Caco-2 (cell line): ENCODE measurements around the gene FOXN3. TPM values are rescaled to one million over a fixed set of nuclear protein-coding genes. Genes with fewer than 3 reads are reported as not detected.

Source experiments
- BruUV-seq: library from RNA; stranded (reverse); fragments of 400-500 nt; replicated peaks from 2 replicates; lab custom pipeline; 2021; lab: Mats Ljungman, UMichigan
- CTCF ChIA-PET: fragments of 300-600 bp; sonication (Branson Sonifier 250); formaldehyde crosslinking; loops from one replicate; lab custom pipeline; 2022; ENCODE audit warnings: antibody characterized with exemption; lab: Charles Lee
- POLR2A ChIA-PET: fragments of 300-600 bp; sonication (Branson Sonifier 250); formaldehyde crosslinking; loops from one replicate; lab custom pipeline; 2022; ENCODE audit warnings: antibody characterized with exemption; lab: Charles Lee
- DNase-seq, 2 experiments: peaks; one replicate each; pipeline versions ENCODE4 v3.0.0 to v3.0.0-alpha.2; 2020 to 2022
- H3K27me3 ChIP-seq: replicated peaks from 2 replicates; pipeline ENCODE4 v1.6.0; 2011; ENCODE audit warnings: low read length; ENCODE audit not compliant: control insufficient read depth, insufficient read depth
- H3K36me3 ChIP-seq: 2 replicates; pipeline ENCODE4 v1.5.1; 2011; ENCODE audit warnings: low read length; ENCODE audit not compliant: control insufficient read depth, insufficient read depth
- H3K4me1 ChIP-seq: fragments of 250-450 bp; sonication (Bioruptor Pico); 2 replicates; pipeline ENCODE4 v1.5.1; 2020; ENCODE audit warnings: mild to moderate bottlenecking
- H3K4me3 ChIP-seq: 2 replicates; pipeline ENCODE4 v1.5.1; 2011; ENCODE audit warnings: low read depth, mild to moderate bottlenecking, control low read depth, low read length
- H3K9me3 ChIP-seq: fragments of 250-450 bp; sonication (Bioruptor Pico); 2 replicates; pipeline ENCODE4 v1.5.1; 2020; ENCODE audit warnings: mild to moderate bottlenecking, moderate library complexity
- H3K27ac Mint-ChIP-seq: one replicate; pipeline ENCODE4 v1.8.0; 2022; ENCODE audit warnings: mixed read lengths; ENCODE audit not compliant: unreplicated experiment
- H3K27me3 Mint-ChIP-seq: one replicate; pipeline ENCODE4 v1.8.0; 2022; ENCODE audit warnings: mixed read lengths; ENCODE audit not compliant: insufficient read depth, unreplicated experiment
- H3K36me3 Mint-ChIP-seq: one replicate; pipeline ENCODE4 v1.8.0; 2022; ENCODE audit warnings: mild to moderate bottlenecking, mixed read lengths; ENCODE audit not compliant: insufficient read depth, unreplicated experiment
- H3K4me1 Mint-ChIP-seq: one replicate; pipeline ENCODE4 v1.8.0; 2022; ENCODE audit warnings: low read depth, mixed read lengths; ENCODE audit not compliant: unreplicated experiment
- H3K4me3 Mint-ChIP-seq: one replicate; pipeline ENCODE4 v1.8.0; 2022; ENCODE audit warnings: mild to moderate bottlenecking, moderate library complexity, mixed read lengths; ENCODE audit not compliant: unreplicated experiment
- H3K9me3 Mint-ChIP-seq: one replicate; pipeline ENCODE4 v1.8.0; 2022; ENCODE audit warnings: mixed read lengths; ENCODE audit not compliant: unreplicated experiment
- intact Hi-C: fragments of 100-400 bp; cut with micrococcal nuclease; formaldehyde crosslinking; loops from one replicate; pipeline ENCODE4 v1.10.0; 2022; ENCODE audit not compliant: unreplicated experiment
- total RNA-seq: library from RNA; stranded (reverse); gene quantifications from 2 replicates; pipeline ENCODE4 v1.2.3, GENCODE V29; 2022
- TF ChIP-seq, protein P1 (sequence below), 2 experiments: fragments of 200-600 bp in 1 of 2; IDR thresholded peaks; 1 replicate in 1 of 2; 2 replicates in 1 of 2; pipeline versions ENCODE4 v1.5.1 to v1.8.0; 2011 to 2022; ENCODE audit warnings: antibody characterized with exemption in 1 of 2, control low read depth in 1 of 2, inconsistent platforms in 1 of 2, low read depth in 1 of 2, low read length in 1 of 2, mild to moderate bottlenecking in 1 of 2, moderate library complexity in 1 of 2; ENCODE audit not compliant: insufficient read depth in 1 of 2, severe bottlenecking in 1 of 2, unreplicated experiment in 1 of 2

The FOXN3 gene
- total RNA-seq, 1 experiment from 2014 or later: 20.6 TPM

DNA sequence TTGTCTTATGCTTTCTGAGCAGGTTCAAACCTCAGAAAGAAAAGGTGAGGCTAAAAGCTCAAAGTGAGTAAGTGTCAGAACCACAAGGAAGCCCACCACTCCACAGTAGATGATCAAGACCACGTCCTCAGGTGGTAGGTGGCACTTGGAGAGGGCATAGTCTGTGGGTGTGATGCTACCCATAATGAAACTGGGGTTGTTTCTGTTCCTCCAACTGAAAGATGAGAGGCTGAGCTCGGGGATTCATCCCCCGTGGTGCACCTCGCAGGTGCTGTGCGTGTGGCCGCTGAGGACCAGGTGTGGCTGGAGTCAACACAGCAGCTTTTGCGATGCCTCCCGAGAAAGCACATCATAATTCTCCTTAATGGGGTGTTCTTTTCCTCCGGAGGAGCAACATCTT is 306.9 kb downstream of the FOXN3 start:
- Histone ChIP-seq H3K9me3 (no peaks in the 10 kb centered on the region), H3K36me3 (no peaks in the 10 kb centered on the region), H3K4me3 (no peak overlapping the region), H3K27me3 (no peaks in the 10 kb centered on the region), H3K4me1 (no peaks in the 10 kb centered on the region)
- BruUV-seq: no TSS peak
- Mint-ChIP-seq H3K27ac (no peak overlapping the region), H3K36me3 (no peaks in the 10 kb centered on the region), H3K4me3 (no peak overlapping the region), H3K9me3 (no peaks in the 10 kb centered on the region), H3K27me3 (no peaks in the 10 kb centered on the region), H3K4me1 (no peaks in the 10 kb centered on the region)
- CTCF ChIA-PET: no interaction called here
- intact Hi-C loops: no loop called here
- TF ChIP-seq, protein P1, sequence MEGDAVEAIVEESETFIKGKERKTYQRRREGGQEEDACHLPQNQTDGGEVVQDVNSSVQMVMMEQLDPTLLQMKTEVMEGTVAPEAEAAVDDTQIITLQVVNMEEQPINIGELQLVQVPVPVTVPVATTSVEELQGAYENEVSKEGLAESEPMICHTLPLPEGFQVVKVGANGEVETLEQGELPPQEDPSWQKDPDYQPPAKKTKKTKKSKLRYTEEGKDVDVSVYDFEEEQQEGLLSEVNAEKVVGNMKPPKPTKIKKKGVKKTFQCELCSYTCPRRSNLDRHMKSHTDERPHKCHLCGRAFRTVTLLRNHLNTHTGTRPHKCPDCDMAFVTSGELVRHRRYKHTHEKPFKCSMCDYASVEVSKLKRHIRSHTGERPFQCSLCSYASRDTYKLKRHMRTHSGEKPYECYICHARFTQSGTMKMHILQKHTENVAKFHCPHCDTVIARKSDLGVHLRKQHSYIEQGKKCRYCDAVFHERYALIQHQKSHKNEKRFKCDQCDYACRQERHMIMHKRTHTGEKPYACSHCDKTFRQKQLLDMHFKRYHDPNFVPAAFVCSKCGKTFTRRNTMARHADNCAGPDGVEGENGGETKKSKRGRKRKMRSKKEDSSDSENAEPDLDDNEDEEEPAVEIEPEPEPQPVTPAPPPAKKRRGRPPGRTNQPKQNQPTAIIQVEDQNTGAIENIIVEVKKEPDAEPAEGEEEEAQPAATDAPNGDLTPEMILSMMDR (IDR thresholded peaks at IDR 0.05; ENCODE audit: insufficient read depth in 1 of 2, low read depth in 1 of 2, low read length in 1 of 2, severe bottlenecking in 1 of 2, unreplicated experiment in 1 of 2): no peak
- POLR2A ChIA-PET: no interaction called here
- no peak for DNase-seq

DNA sequence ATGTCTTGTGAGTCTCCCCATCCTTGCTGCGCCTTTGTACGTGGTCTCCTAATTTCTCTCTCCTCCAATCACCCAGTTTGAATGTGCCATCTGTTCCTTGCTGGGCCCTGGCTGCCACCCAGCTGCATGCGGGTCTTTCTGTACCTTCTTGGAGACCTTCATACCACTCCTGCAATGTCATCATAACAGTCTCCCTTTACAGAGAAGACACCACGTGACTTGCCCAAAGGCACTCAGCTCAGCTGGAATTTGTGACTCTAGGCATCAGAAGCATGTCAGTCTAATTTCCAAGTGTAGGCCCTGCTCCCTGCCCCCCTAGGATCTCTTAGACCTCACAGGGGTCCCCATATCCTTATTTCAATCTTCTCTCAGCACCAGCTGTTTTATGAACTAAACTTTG is 308.4 kb downstream of the FOXN3 start:
- ChIA-PET CTCF (no interaction called here), POLR2A (no interaction called here)
- Mint-ChIP-seq H3K27me3 (peaks cover 2% of the 10 kb centered on the region), H3K9me3 (peaks cover 3% of the 10 kb centered on the region), H3K36me3 (no peaks in the 10 kb centered on the region), H3K4me3 (no peak overlapping the region), H3K4me1 (no peaks in the 10 kb centered on the region), H3K27ac (no peak overlapping the region)
- no peaks in the 10 kb centered on the region for H3K9me3 ChIP-seq
- H3K4me1 ChIP-seq: no peaks in the 10 kb centered on the region
- H3K27me3 ChIP-seq: no peaks in the 10 kb centered on the region
- TF ChIP-seq, protein P1 (IDR thresholded peaks at IDR 0.05; ENCODE audit: insufficient read depth in 1 of 2, low read depth in 1 of 2, low read length in 1 of 2, severe bottlenecking in 1 of 2, unreplicated experiment in 1 of 2): no peak
- H3K4me3 ChIP-seq: no peak overlapping the region
- BruUV-seq: no TSS peak
- intact Hi-C loops: no loop called here
- H3K36me3 ChIP-seq: no peaks in the 10 kb centered on the region
- no peak for DNase-seq

DNA sequence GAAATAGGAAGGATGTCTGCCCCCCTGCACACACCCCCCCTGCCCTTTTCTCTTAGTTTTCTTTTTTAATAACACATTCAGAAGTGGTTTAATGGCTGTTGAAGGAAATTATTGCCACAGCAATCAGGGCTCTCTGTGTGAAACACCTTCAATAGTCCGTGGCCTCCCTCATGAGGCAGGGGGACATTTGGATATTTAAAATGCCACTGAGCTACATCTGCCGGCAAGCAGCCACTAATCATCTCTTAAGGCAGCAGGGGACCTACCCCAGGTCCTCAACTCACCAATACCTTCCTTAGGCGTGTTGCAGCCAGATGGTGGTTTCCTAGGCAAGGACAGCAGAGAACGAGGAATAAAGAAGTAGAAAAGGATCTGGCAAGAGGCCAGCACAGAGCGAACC is 309.4 kb downstream of the FOXN3 start:
- no peak overlapping the region for H3K27ac Mint-ChIP-seq
- no peaks in the 10 kb centered on the region for H3K4me1 Mint-ChIP-seq
- H3K27me3 Mint-ChIP-seq: peaks cover 8% of the 10 kb centered on the region
- peaks cover 10% of the 10 kb centered on the region for H3K9me3 Mint-ChIP-seq
- Histone ChIP-seq H3K4me3 (no peak overlapping the region), H3K27me3 (no peaks in the 10 kb centered on the region), H3K9me3 (no peaks in the 10 kb centered on the region), H3K4me1 (no peaks in the 10 kb centered on the region), H3K36me3 (no peaks in the 10 kb centered on the region)
- no peak for DNase-seq
- TF ChIP-seq, protein P1 (IDR thresholded peaks at IDR 0.05; ENCODE audit: insufficient read depth in 1 of 2, low read depth in 1 of 2, low read length in 1 of 2, severe bottlenecking in 1 of 2, unreplicated experiment in 1 of 2): no peak
- H3K4me3 Mint-ChIP-seq: no peak overlapping the region
- H3K36me3 Mint-ChIP-seq: no peaks in the 10 kb centered on the region
- ChIA-PET CTCF (no interaction called here), POLR2A (no interaction called here)
- BruUV-seq: no TSS peak
- intact Hi-C loops: no loop called here
